HepG2 (cell line): ENCODE data around the gene CHEK2. TPM values are rescaled to one million over a fixed set of nuclear protein-coding genes. Genes with fewer than 3 reads are reported as not detected.
A peak's percentile ranks its signal among the peaks of the same experiment; 100 is the strongest.

Experiments used
- CSRNP2 ChIP-seq: sonication (generic); formaldehyde crosslinking; conservative IDR thresholded peaks from 2 replicates; pipeline ENCODE4 v1.8.0; 2022; ENCODE audit warnings: low read depth, missing genetic modification reagents
- EHMT2 ChIP-seq: fragments of 200-600 bp; sonication (generic); IDR thresholded peaks from 2 replicates; pipeline ENCODE4 v1.7.0; 2017; ENCODE audit warnings: antibody characterized with exemption, low read depth, low read length, borderline replicate concordance
- HDAC2 ChIP-seq: sonication (generic); formaldehyde crosslinking; IDR thresholded peaks from 2 replicates; pipeline ENCODE4 v1.4.0; 2020; ENCODE audit warnings: missing genetic modification reagents
- HIVEP1 ChIP-seq: sonication (generic); formaldehyde crosslinking; IDR thresholded peaks from 2 replicates; pipeline ENCODE4 v1.4.0; 2020; ENCODE audit warnings: mild to moderate bottlenecking, missing genetic modification reagents
- MED8 ChIP-seq: sonication (generic); formaldehyde crosslinking; IDR thresholded peaks from 2 replicates; pipeline ENCODE4 v1.8.1; 2023; ENCODE audit warnings: mild to moderate bottlenecking, missing genetic modification reagents; ENCODE audit not compliant: insufficient replicate concordance
- NR0B2 ChIP-seq: sonication (generic); formaldehyde crosslinking; IDR thresholded peaks from 2 replicates; pipeline ENCODE4 v1.4.0; 2020; ENCODE audit warnings: mild to moderate bottlenecking, missing genetic modification reagents
- PAX8 ChIP-seq: sonication (generic); formaldehyde crosslinking; IDR thresholded peaks from 2 replicates; pipeline ENCODE4 v1.8.0; 2022; ENCODE audit warnings: mild to moderate bottlenecking, missing genetic modification reagents, borderline replicate concordance
- PRDM10 ChIP-seq: sonication (generic); formaldehyde crosslinking; IDR thresholded peaks from 2 replicates; pipeline ENCODE4 v1.4.0; 2020; ENCODE audit warnings: low read depth, missing genetic modification reagents
- RFXAP ChIP-seq: sonication (generic); formaldehyde crosslinking; IDR thresholded peaks from 2 replicates; pipeline ENCODE4 v1.4.0; 2020; ENCODE audit warnings: missing genetic modification reagents, borderline replicate concordance
- ZFP36 ChIP-seq: fragments of 150-350 bp; IDR thresholded peaks from 2 replicates; pipeline ENCODE4 v1.6.1; 2018; ENCODE audit warnings: borderline replicate concordance, low read length, low read depth; ENCODE audit not compliant: partially characterized antibody
- ZFP90 ChIP-seq: sonication (generic); formaldehyde crosslinking; IDR thresholded peaks from 2 replicates; pipeline ENCODE4 v1.8.0; 2022; ENCODE audit warnings: missing genetic modification reagents, mild to moderate bottlenecking, inconsistent platforms, borderline replicate concordance
- ZNF18 ChIP-seq: sonication (generic); formaldehyde crosslinking; IDR thresholded peaks from 2 replicates; pipeline ENCODE4 v1.8.0; 2022; ENCODE audit warnings: mild to moderate bottlenecking, missing genetic modification reagents; ENCODE audit not compliant: insufficient replicate concordance
- ZNF598 ChIP-seq: sonication (generic); formaldehyde crosslinking; IDR thresholded peaks from 2 replicates; pipeline ENCODE4 v1.5.1; 2020; ENCODE audit warnings: mild to moderate bottlenecking, missing genetic modification reagents, borderline replicate concordance
- polyA plus RNA-seq, 8 experiments: library from polyadenylated mRNA; depleted of rRNA in 3 of 8; stranded (reverse) in 7 of 8; unstranded in 1 of 8; fragments of >200 nt; fragmentation: Illumina TruSeq in 4 of 8; extraction: Trizol in 4 of 8; gene quantifications; 2 replicates each; pipeline versions ENCODE4 v1.2.1 to v1.2.3, GENCODE V29; 2011 to 2016; ENCODE audit warnings: low read depth in 4 of 8, missing spikeins in 1 of 8, mixed read lengths in 1 of 8; ENCODE audit not compliant: insufficient read depth in 1 of 8
- total RNA-seq, 5 experiments: library from RNA; depleted of rRNA; stranded (reverse); fragments of >200 nt; fragmentation: Illumina TruSeq; extraction: Trizol; gene quantifications; 2 replicates each; pipeline ENCODE4 v1.2.3, GENCODE V29; 2016; ENCODE audit warnings: low read depth in 1 of 5

Gene CHEK2
- total and polyA plus RNA-seq, 2 of the 13 experiments (the other 11 are each of a cell fraction or from before 2014, with no cell fraction given), result 27.0 to 40.5 TPM

- no peak for TF ChIP-seq ZNF18 (CRISPR knock-in tag)
- 0 out of 2 replicates have a peak, but pooled peaks have one; percentile 23 for TF ChIP-seq PRDM10 (CRISPR knock-in tag)
- peak; percentile 34; the same call in 1 of the 2 replicates for TF ChIP-seq HDAC2 (CRISPR knock-in tag)
- TF ChIP-seq NR0B2 (CRISPR knock-in tag), result no peak
- no peak; the same call in 1 of the 2 replicates for TF ChIP-seq CSRNP2
- TF ChIP-seq MED8 (CRISPR knock-in tag), result no peak
- TF ChIP-seq EHMT2, result no peak
- TF ChIP-seq PAX8 (CRISPR knock-in tag), result no peak
- TF ChIP-seq RFXAP (CRISPR knock-in tag), result no peak
- TF ChIP-seq ZNF598, result no peak
- TF ChIP-seq ZFP36, result no peak
- no peak for TF ChIP-seq HIVEP1 (CRISPR knock-in tag)
- TF ChIP-seq ZFP90, result peak; percentile 41; the same call in 1 of the 2 replicates
Observed at GRCh38 chr22:28783786-28784671, 42.4 kb upstream of the CHEK2 start (continued).
